ENCODE data around the gene CENPM.

- TF ChIP-seq CTCF (conservative IDR thresholded peaks at IDR 0.05; ENCODE audit: low read depth in 2 of 2) = no peak
- TF ChIP-seq EZH2 (IDR thresholded peaks at IDR 0.05; ENCODE audit: low read depth, unreplicated experiment) = no peak
- no peak for TF ChIP-seq JUNB (IDR thresholded peaks at IDR 0.05; ENCODE audit: unreplicated experiment)
- TF ChIP-seq POLR2AphosphoS5 (IDR thresholded peaks at IDR 0.05; ENCODE audit: low read depth) = 0 out of 2 replicates have a peak, but pooled peaks have one; percentile 2
- no peak for TF ChIP-seq EZH2phosphoT487 (IDR thresholded peaks at IDR 0.05; ENCODE audit: unreplicated experiment)
- TF ChIP-seq ZNF462 (CRISPR knock-in tag; IDR thresholded peaks at IDR 0.05) = no peak
- TF ChIP-seq ZNF331 (CRISPR knock-in tag; IDR thresholded peaks at IDR 0.05; ENCODE audit: low read depth) = no peak
- TF ChIP-seq CREB1 (CRISPR knock-in tag; IDR thresholded peaks at IDR 0.05; ENCODE audit: low read depth) = no peak
- no peak for TF ChIP-seq REST (IDR thresholded peaks at IDR 0.05; ENCODE audit: unreplicated experiment)
- TF ChIP-seq ETS1 (IDR thresholded peaks at IDR 0.05) = no peak
These were observed 13.4 kb downstream of the CENPM start for GRCh38 chr22:41933411-41934177.

Measured in GM23338 (cell line).